Measurements from ENCODE around the gene TBC1D22A.

Gene TBC1D22A

DNA sequence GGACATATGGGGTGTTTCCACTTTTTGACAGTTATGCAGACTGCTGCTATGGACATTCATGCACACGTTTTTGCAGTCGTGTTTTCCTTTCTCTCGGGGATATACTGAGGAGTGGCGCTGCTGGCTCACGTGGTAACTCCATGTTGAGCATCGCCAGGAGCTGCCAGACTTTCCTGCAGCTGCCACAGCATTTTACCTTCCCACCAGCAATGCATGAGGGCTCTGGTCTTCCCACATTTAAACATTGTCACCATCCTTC is 95.4 kb downstream of the TBC1D22A start:
- peaks cover 4% of the 10 kb centered on the region for H3K4me1 Mint-ChIP-seq (ENCODE audit: low read depth)
- H3K27ac Mint-ChIP-seq: no peak overlapping the region
- H3K27me3 Mint-ChIP-seq (ENCODE audit: low read depth): no peaks in the 10 kb centered on the region
- H3K36me3 Mint-ChIP-seq (ENCODE audit: low read depth): peaks cover under 1% of the 10 kb centered on the region
- peaks cover 6% of the 10 kb centered on the region for H3K9me3 Mint-ChIP-seq
- H3K4me3 Mint-ChIP-seq: no peak overlapping the region

- Mint-ChIP-seq H3K36me3 (ENCODE audit: low read depth) (no peaks in the 10 kb centered on the region), H3K4me3 (no peak overlapping the region), H3K4me1 (ENCODE audit: low read depth) (peaks cover 4% of the 10 kb centered on the region), H3K9me3 (peaks cover 6% of the 10 kb centered on the region), H3K27ac (peak overlapping the region; percentile 31), H3K27me3 (ENCODE audit: low read depth) (no peaks in the 10 kb centered on the region)
Measured at GRCh38 chr22:46858181-46858771, 95.8 kb downstream of the TBC1D22A start.

DNA sequence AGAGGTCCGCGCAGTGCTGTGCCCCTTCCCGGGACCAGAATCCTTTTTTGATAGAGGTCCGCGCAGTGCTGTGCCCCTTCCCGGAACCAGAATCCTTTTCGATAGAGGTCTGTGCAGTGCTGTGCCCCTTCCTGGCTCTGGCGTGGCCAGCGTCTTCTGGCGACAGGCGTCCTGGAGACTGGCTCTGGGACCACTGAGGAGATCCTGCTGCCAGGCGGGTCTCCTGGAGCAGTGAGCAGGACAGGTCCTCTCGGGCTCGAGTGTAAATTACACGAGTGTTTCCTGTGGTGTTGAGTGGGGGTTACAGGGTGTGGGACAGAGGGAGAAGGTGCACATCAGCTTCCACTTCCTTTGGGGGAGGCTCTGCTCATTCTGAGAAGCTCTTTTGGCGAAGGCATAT is 98.1 kb downstream of the TBC1D22A start:
- H3K27me3 Mint-ChIP-seq (ENCODE audit: low read depth): no peaks in the 10 kb centered on the region
- H3K4me1 Mint-ChIP-seq (ENCODE audit: low read depth): no peaks in the 10 kb centered on the region
- peaks cover 5% of the 10 kb centered on the region for H3K36me3 Mint-ChIP-seq (ENCODE audit: low read depth)
- peaks cover 6% of the 10 kb centered on the region for H3K9me3 Mint-ChIP-seq
- H3K27ac Mint-ChIP-seq: no peak overlapping the region
- no peak overlapping the region for H3K4me3 Mint-ChIP-seq

GRCh38 chr22:46861468-46862367 is 99.3 kb downstream of the TBC1D22A start:
- Mint-ChIP-seq H3K27me3 (ENCODE audit: low read depth) (no peaks in the 10 kb centered on the region), H3K4me1 (ENCODE audit: low read depth) (no peaks in the 10 kb centered on the region), H3K36me3 (ENCODE audit: low read depth) (peaks cover 11% of the 10 kb centered on the region), H3K4me3 (no peak overlapping the region), H3K27ac (peak overlapping the region; percentile 57), H3K9me3 (peaks cover 6% of the 10 kb centered on the region)

- Mint-ChIP-seq H3K36me3 (ENCODE audit: low read depth) (peaks cover 14% of the 10 kb centered on the region), H3K27me3 (ENCODE audit: low read depth) (no peaks in the 10 kb centered on the region), H3K4me1 (ENCODE audit: low read depth) (no peaks in the 10 kb centered on the region), H3K4me3 (no peak overlapping the region), H3K9me3 (peaks cover 6% of the 10 kb centered on the region), H3K27ac (peak overlapping the region; percentile 57)
Measured at GRCh38 chr22:46862418-46863324, 100.2 kb downstream of the TBC1D22A start.

- no peaks in the 10 kb centered on the region for H3K27me3 Mint-ChIP-seq (ENCODE audit: low read depth)
- no peaks in the 10 kb centered on the region for H3K4me1 Mint-ChIP-seq (ENCODE audit: low read depth)
- H3K9me3 Mint-ChIP-seq: no peaks in the 10 kb centered on the region
- no peak overlapping the region for H3K27ac Mint-ChIP-seq
- H3K36me3 Mint-ChIP-seq (ENCODE audit: low read depth): peaks cover 17% of the 10 kb centered on the region
- no peak overlapping the region for H3K4me3 Mint-ChIP-seq
Measured at GRCh38 chr22:46863794-46864193, 101.3 kb downstream of the TBC1D22A start.

DNA sequence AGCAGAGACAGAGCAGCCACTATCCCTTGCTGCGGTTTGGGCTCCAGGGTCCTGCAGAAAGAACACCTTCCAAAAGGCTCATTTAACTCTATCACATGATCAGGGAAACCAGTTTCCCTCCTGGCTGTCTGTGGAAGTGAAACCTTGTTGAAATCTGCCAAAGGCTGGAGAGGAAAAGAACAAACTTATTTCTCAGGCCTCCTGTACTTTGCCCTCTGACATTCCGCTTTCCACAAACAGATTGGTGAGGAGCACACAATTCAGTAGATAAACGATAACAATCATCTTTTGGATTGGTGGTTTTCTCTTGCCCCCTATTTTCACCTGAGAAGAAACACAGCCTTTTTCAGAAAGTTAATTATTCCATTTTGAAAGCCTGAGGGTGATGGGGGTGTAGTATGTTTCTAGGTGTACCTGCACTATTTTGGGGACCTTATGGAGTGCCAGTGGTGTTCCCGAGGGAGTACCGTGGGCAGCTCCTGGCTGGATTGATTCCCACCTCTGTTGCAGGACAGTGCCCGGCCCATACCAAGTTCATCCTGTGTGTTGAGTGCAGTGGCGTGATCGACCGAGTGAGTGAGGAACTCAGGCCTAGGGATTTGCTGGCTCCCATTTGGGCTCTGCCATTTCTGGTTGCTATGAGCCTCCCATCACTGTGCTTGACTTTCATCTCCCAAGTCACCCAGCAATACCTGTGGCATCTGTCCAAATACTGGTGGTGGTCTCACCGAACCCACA is 102.0 kb downstream of the TBC1D22A start:
- Mint-ChIP-seq H3K36me3 (ENCODE audit: low read depth) (peaks cover 23% of the 10 kb centered on the region), H3K4me1 (ENCODE audit: low read depth) (no peaks in the 10 kb centered on the region), H3K27me3 (ENCODE audit: low read depth) (no peaks in the 10 kb centered on the region), H3K9me3 (peaks cover 4% of the 10 kb centered on the region), H3K4me3 (no peak overlapping the region), H3K27ac (no peak overlapping the region)

DNA sequence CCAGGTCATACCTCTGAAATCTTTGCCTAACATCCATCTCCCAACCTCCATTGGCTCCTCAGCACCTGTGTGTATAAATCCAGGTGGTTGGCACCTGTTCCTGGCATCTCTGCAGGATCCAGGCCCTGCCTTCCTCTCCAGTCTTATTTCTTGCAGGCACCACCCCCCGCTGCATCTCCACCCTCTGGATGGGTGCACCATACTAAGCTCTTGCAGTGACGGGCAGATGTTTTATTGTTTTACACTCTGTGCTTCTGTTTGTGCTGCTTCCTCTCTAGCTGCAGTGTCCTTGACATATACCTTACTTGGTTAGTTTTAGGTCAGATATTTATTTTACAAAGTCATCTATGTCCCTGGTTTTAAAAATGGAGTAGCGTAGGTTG is 102.6 kb downstream of the TBC1D22A start:
- Mint-ChIP-seq H3K36me3 (ENCODE audit: low read depth) (peaks cover 25% of the 10 kb centered on the region), H3K9me3 (peaks cover 4% of the 10 kb centered on the region), H3K27me3 (ENCODE audit: low read depth) (no peaks in the 10 kb centered on the region), H3K4me1 (ENCODE audit: low read depth) (no peaks in the 10 kb centered on the region), H3K27ac (no peak overlapping the region), H3K4me3 (no peak overlapping the region)

DNA sequence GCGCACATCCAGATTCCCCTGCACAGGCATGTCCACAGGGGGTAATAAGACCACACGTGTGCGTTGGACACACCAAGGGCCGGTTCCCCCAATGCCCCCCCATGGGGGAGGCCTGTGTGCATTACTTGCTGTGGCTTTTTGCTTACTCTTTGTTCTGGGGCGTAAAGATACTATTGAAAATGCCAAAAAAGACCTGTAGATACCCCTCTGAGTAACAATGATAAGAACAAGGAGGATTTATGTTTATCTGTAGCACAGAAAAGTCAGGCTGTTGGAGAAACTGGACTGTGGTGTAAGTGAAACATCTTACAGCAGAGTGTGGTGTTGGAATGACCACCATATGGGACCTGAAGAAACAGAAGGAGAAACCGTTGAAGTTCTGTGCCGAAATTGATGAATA is 103.2 kb downstream of the TBC1D22A start:
- Mint-ChIP-seq H3K36me3 (ENCODE audit: low read depth) (peaks cover 30% of the 10 kb centered on the region), H3K27ac (no peak overlapping the region), H3K9me3 (peaks cover 8% of the 10 kb centered on the region), H3K4me1 (ENCODE audit: low read depth) (no peaks in the 10 kb centered on the region), H3K4me3 (no peak overlapping the region), H3K27me3 (ENCODE audit: low read depth) (no peaks in the 10 kb centered on the region)

- no peaks in the 10 kb centered on the region for H3K4me1 Mint-ChIP-seq (ENCODE audit: low read depth)
- H3K36me3 Mint-ChIP-seq (ENCODE audit: low read depth): peaks cover 38% of the 10 kb centered on the region
- no peak overlapping the region for H3K4me3 Mint-ChIP-seq
- H3K27ac Mint-ChIP-seq: no peak overlapping the region
- no peaks in the 10 kb centered on the region for H3K27me3 Mint-ChIP-seq (ENCODE audit: low read depth)
- H3K9me3 Mint-ChIP-seq: peaks cover 17% of the 10 kb centered on the region
Measured at GRCh38 chr22:46866591-46866990, 104.1 kb downstream of the TBC1D22A start.

DNA sequence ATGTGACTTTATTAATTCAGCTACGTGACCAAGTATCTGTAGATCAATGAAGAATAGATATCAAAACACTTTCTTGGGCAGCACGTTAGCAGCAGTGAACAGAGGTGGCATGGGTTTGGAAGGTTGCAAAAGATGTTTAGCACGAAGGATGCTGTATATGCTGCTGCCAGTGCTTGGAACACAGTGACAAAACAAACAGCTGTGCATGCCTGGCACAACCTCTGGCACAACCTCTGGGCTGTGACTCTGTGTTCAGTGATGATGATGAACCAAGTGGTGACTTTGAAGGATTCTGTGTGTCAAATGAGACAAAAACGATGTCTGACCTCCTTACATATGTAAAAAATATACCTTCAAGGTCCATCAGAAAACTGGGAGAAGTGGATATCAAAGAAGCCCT is 104.7 kb downstream of the TBC1D22A start:
- Mint-ChIP-seq H3K4me3 (no peak overlapping the region), H3K36me3 (ENCODE audit: low read depth) (peaks cover 41% of the 10 kb centered on the region), H3K4me1 (ENCODE audit: low read depth) (no peaks in the 10 kb centered on the region), H3K9me3 (peaks cover 20% of the 10 kb centered on the region), H3K27ac (no peak overlapping the region), H3K27me3 (ENCODE audit: low read depth) (no peaks in the 10 kb centered on the region)

- H3K27ac Mint-ChIP-seq: no peak overlapping the region
- H3K4me3 Mint-ChIP-seq: no peak overlapping the region
- peaks cover 55% of the 10 kb centered on the region for H3K36me3 Mint-ChIP-seq (ENCODE audit: low read depth)
- H3K4me1 Mint-ChIP-seq (ENCODE audit: low read depth): no peaks in the 10 kb centered on the region
- peaks cover 29% of the 10 kb centered on the region for H3K9me3 Mint-ChIP-seq
- H3K27me3 Mint-ChIP-seq (ENCODE audit: low read depth): no peaks in the 10 kb centered on the region
Measured at GRCh38 chr22:46869329-46869728, 106.9 kb downstream of the TBC1D22A start.

DNA sequence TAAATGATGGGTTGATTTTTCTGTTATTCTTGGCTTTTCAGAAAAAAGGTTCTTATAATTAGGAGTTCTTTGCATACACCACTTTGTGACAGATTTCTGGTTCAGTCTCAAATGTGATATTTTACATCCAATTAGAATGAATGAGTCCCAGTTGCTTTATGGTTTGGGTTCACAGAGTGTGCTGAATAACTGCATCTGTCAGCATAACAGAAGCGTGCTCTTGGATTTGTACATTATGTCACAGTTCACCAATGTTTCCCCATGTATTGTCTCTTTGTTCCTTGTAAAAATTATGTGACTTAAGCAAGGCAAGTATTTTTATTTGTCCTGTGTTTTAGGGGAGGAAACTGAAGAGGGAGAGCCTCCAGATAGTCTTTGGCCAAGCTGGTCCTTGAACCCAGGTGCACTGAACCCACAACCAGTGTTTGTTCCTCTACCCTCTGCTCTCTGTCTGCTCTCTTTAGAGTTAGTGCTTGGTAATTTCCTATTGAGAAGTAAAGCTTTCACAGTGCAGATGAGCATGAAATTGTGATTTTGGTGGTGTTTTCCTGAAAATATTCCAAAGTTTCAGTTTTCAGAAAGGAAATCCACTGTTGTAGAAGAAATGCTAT is 107.5 kb downstream of the TBC1D22A start:
- Mint-ChIP-seq H3K4me3 (no peak overlapping the region), H3K27ac (no peak overlapping the region), H3K27me3 (ENCODE audit: low read depth) (no peaks in the 10 kb centered on the region), H3K4me1 (ENCODE audit: low read depth) (no peaks in the 10 kb centered on the region), H3K9me3 (peaks cover 29% of the 10 kb centered on the region), H3K36me3 (ENCODE audit: low read depth) (peaks cover 55% of the 10 kb centered on the region)

DNA sequence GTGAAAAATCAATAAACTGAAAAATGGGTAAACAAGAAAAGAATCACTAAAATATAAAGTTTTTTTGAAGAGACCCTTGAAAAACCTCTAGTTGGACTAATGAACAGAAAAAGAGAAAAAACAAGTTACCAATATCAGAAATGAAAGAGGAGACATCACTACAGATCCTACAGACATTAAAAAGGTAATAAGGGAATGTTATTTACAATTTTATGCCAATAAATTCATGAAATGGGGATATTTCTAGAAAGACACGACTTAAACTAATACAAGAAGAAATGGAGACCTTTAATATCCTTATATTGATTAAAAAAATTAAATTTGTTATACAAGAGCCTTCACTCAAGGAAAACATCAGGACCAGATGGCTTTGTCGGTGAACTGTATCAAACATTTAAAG is 109.4 kb downstream of the TBC1D22A start:
- H3K9me3 Mint-ChIP-seq: peaks cover 29% of the 10 kb centered on the region
- H3K27ac Mint-ChIP-seq: no peak overlapping the region
- no peak overlapping the region for H3K4me3 Mint-ChIP-seq
- H3K27me3 Mint-ChIP-seq (ENCODE audit: low read depth): no peaks in the 10 kb centered on the region
- peaks cover under 1% of the 10 kb centered on the region for H3K4me1 Mint-ChIP-seq (ENCODE audit: low read depth)
- peaks cover 44% of the 10 kb centered on the region for H3K36me3 Mint-ChIP-seq (ENCODE audit: low read depth)

Measured in T-helper 1 cell treated with Interleukin-12 subunit alpha and Interleukin-12 subunit beta and Interleukin-4 antibody, amounts not matched to agents 30 μg/mL and 1 μg/mL, for 36 hours (primary cell).